ENCODE measurements around the gene LASP1NB.

Gene LASP1NB

GRCh38 chr17:38883592-38884526 is 41.6 kb upstream of the LASP1NB start (continued):
- TF ChIP-seq GTF2F1 (IDR thresholded peaks at IDR 0.05; ENCODE audit: borderline replicate concordance, low read depth, low read length) (no peak), TBP (IDR thresholded peaks at IDR 0.05; ENCODE audit: low read depth, low read length) (no peak), SIN3A (conservative IDR thresholded peaks at IDR 0.05 in 1 of 2, IDR thresholded peaks at IDR 0.05 in 1 of 2; ENCODE audit: low read depth in 1 of 2, low read length in 2 of 2) (no peak)
